Measurements from ENCODE around the gene NARF. TPM values are rescaled to one million over a fixed set of nuclear protein-coding genes. Genes with fewer than 3 reads are reported as not detected.

The NARF gene
- polyA plus RNA-seq, 1 donor (not counting 4 experiments of a cell fraction or from before 2014, with no cell fraction given) = 36.8 TPM

GRCh38 chr17:82528484-82529265 is 70.1 kb downstream of the NARF start:
- peaks cover 54% of the 10 kb centered on the region for H4K20me1 ChIP-seq (ENCODE audit: control insufficient read depth, extremely low read depth, insufficient read depth, low read length)
- peak; percentile 80 for DNase-seq (ENCODE audit: low read depth, low spot score)
- H3K36me3 ChIP-seq (ENCODE audit: control insufficient read depth in 2 of 2, extremely low read depth in 1 of 2, insufficient read depth in 2 of 2, low read length in 2 of 2) = peaks cover 3 to 9% of the 10 kb centered on the region in 2 experiments
- TF ChIP-seq, protein P1, sequence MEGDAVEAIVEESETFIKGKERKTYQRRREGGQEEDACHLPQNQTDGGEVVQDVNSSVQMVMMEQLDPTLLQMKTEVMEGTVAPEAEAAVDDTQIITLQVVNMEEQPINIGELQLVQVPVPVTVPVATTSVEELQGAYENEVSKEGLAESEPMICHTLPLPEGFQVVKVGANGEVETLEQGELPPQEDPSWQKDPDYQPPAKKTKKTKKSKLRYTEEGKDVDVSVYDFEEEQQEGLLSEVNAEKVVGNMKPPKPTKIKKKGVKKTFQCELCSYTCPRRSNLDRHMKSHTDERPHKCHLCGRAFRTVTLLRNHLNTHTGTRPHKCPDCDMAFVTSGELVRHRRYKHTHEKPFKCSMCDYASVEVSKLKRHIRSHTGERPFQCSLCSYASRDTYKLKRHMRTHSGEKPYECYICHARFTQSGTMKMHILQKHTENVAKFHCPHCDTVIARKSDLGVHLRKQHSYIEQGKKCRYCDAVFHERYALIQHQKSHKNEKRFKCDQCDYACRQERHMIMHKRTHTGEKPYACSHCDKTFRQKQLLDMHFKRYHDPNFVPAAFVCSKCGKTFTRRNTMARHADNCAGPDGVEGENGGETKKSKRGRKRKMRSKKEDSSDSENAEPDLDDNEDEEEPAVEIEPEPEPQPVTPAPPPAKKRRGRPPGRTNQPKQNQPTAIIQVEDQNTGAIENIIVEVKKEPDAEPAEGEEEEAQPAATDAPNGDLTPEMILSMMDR (optimal IDR thresholded peaks at IDR 0.05 in 1 of 3, IDR thresholded peaks at IDR 0.05 in 1 of 3, conservative IDR thresholded peaks at IDR 0.05 in 1 of 3; ENCODE audit: extremely low read depth in 1 of 3, insufficient read depth in 2 of 3, low read length in 3 of 3) = peak; percentile 82 to 94 (median 88)
- no peak for TF ChIP-seq EZH2 (IDR thresholded peaks at IDR 0.05; ENCODE audit: low read length)
- peak overlapping the region in 1 of 3 experiments; percentile 19 for H3K4me3 ChIP-seq (ENCODE audit: control insufficient read depth in 2 of 3, extremely low read depth in 1 of 3, insufficient read depth in 2 of 3, low read depth in 1 of 3, low read length in 3 of 3)
- no peak overlapping the region for H2AFZ ChIP-seq (ENCODE audit: control insufficient read depth, low read length)
- peak overlapping the region; percentile 59 for H3K4me2 ChIP-seq (ENCODE audit: control insufficient read depth, extremely low read depth, insufficient read depth, low read depth, low read length)
- H3K4me1 ChIP-seq (ENCODE audit: control insufficient read depth, extremely low read depth, insufficient read depth, low read length) = peaks cover 56% of the 10 kb centered on the region
- peak overlapping the region; percentile 89 for H3K27ac ChIP-seq (ENCODE audit: control insufficient read depth, insufficient read depth, low read length)
- FAIRE-seq = peak; percentile 82
- H3K27me3 ChIP-seq (ENCODE audit: control insufficient read depth, extremely low read depth, insufficient read depth, low read length) = no peaks in the 10 kb centered on the region
- peaks cover 83% of the 10 kb centered on the region for H3K79me2 ChIP-seq (ENCODE audit: control insufficient read depth, insufficient read depth, low read length)
- H3K9ac ChIP-seq (ENCODE audit: control insufficient read depth, extremely low read depth, insufficient read depth, low read length) = peak overlapping the region; percentile 77
- dilution Hi-C loops (cut with MboI; ENCODE audit: extremely low pct_ligation_motif_present, low sequenced_read_pairs) = no loop called here
- H3K9me1 ChIP-seq (ENCODE audit: control insufficient read depth, extremely low read depth, insufficient read depth, low read length) = peaks cover 6% of the 10 kb centered on the region
- no peaks in the 10 kb centered on the region for H3K9me3 ChIP-seq (ENCODE audit: control insufficient read depth, low read depth, low read length)

GRCh38 chr17:82529914-82530300 is 71.4 kb downstream of the NARF start:
- H3K4me1 ChIP-seq (ENCODE audit: control insufficient read depth, extremely low read depth, insufficient read depth, low read length) = peaks cover 58% of the 10 kb centered on the region
- peak overlapping the region; percentile 89 for H3K27ac ChIP-seq (ENCODE audit: control insufficient read depth, insufficient read depth, low read length)
- no peak overlapping the region for H2AFZ ChIP-seq (ENCODE audit: control insufficient read depth, low read length)
- no peaks in the 10 kb centered on the region for H3K27me3 ChIP-seq (ENCODE audit: control insufficient read depth, extremely low read depth, insufficient read depth, low read length)
- DNase-seq (ENCODE audit: low read depth, low spot score) (peak; percentile 63), FAIRE-seq (no peak)
- H3K9me3 ChIP-seq (ENCODE audit: control insufficient read depth, low read depth, low read length) = no peaks in the 10 kb centered on the region
- peak overlapping the region in 1 of 3 experiments; percentile 32 for H3K4me3 ChIP-seq (ENCODE audit: control insufficient read depth in 2 of 3, extremely low read depth in 1 of 3, insufficient read depth in 2 of 3, low read depth in 1 of 3, low read length in 3 of 3)
- peaks cover 0 to 6% of the 10 kb centered on the region in 2 experiments for H3K36me3 ChIP-seq (ENCODE audit: control insufficient read depth in 2 of 2, extremely low read depth in 1 of 2, insufficient read depth in 2 of 2, low read length in 2 of 2)
- peak overlapping the region; percentile 77 for H3K9ac ChIP-seq (ENCODE audit: control insufficient read depth, extremely low read depth, insufficient read depth, low read length)
- H4K20me1 ChIP-seq (ENCODE audit: control insufficient read depth, extremely low read depth, insufficient read depth, low read length) = peaks cover 55% of the 10 kb centered on the region
- peaks cover 6% of the 10 kb centered on the region for H3K9me1 ChIP-seq (ENCODE audit: control insufficient read depth, extremely low read depth, insufficient read depth, low read length)
- peaks cover 83% of the 10 kb centered on the region for H3K79me2 ChIP-seq (ENCODE audit: control insufficient read depth, insufficient read depth, low read length)
- dilution Hi-C loops (cut with MboI; ENCODE audit: extremely low pct_ligation_motif_present, low sequenced_read_pairs) = no loop called here
- TF ChIP-seq, protein P1 (optimal IDR thresholded peaks at IDR 0.05 in 1 of 3, IDR thresholded peaks at IDR 0.05 in 1 of 3, conservative IDR thresholded peaks at IDR 0.05 in 1 of 3; ENCODE audit: extremely low read depth in 1 of 3, insufficient read depth in 2 of 3, low read length in 3 of 3) = no peak
- peak overlapping the region; percentile 59 for H3K4me2 ChIP-seq (ENCODE audit: control insufficient read depth, extremely low read depth, insufficient read depth, low read depth, low read length)

Measured in keratinocyte (primary cell).